Lower leg skin (tissue), 4 donors: ENCODE measurements around the gene SPDYE18. TPM values are rescaled to one million over a fixed set of nuclear protein-coding genes. Genes with fewer than 3 reads are reported as not detected.
"Not testable (repeated sequence)": the region's sequence is repeated elsewhere in the genome, so short reads cannot be mapped to it uniquely, and the experiment has no call there.

Source experiments
- DNase-seq, 2 donors: peaks; one replicate each; pipeline ENCODE4 v3.0.0-alpha.2; 2019; ENCODE audit warnings: low spot score in 2 of 2
- H3K4me3 ChIP-seq: fragments of 200-600 bp; sonication (generic); 2 replicates; pipeline ENCODE4 v1.5.1; 2017; ENCODE audit warnings: mild to moderate bottlenecking, low read depth; ENCODE audit not compliant: poor library complexity, severe bottlenecking
- WGBS, 2 donors: methylation state at CpG; one replicate each; pipeline ENCODE4 v1.1.5; 2018; 5-methylcytosine and 5-hydroxymethylcytosine counted together
- intact Hi-C: fragments of 100-400 bp; cut with DNase I; formaldehyde crosslinking; loops from one replicate; pipeline ENCODE4 v1.15.0; 2023; ENCODE audit warnings: low total_unique reads
- total RNA-seq, 4 donors: library from RNA; depleted of rRNA; stranded (reverse); fragments of >200 nt; gene quantifications; one replicate each; pipeline ENCODE4 v1.1.0, GENCODE V29; 2016

SPDYE18 gene, protein sequence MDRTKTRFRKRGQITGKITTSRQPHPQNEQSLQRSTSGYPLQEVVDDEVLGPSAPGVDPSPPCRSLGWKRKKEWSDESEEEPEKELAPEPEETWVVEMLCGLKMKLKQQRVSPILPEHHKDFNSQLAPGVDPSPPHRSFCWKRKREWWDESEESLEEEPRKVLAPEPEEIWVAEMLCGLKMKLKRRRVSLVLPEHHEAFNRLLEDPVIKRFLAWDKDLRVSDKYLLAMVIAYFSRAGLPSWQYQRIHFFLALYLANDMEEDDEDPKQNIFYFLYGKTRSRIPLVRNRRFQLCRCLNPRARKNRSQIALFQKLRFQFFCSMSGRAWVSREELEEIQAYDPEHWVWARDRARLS
- 1 to 10 TPM in 3 of 4 donors, not detected in 1; 1.7 to 2.7 (median 2.1) TPM for total RNA-seq

DNA sequence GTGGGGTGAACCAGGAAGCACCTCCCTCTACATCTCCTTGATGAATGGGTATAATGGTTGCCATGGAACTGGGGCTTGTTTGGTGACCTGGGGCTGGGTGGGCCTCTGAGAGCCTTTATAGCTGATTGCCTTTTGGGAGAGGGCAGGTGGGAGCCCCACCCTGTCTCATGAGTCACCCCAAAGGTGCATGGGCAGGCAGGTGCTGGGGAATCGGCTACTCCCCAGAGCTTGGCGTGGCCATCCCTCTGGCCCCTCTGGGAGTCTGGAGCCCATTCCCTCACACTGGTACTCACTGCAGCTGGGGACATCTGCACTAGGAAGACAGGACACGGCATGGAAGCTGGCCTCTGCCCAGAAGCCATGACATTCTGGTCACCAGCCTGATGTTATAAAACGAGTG is at the start of gene SPDYE18:
SPDYE18 (minus strand) TSS at position 2 of the 400 bp plus-strand sequence. CDS start 2,046 bp downstream, outside the sequence.
- intact Hi-C loops, DNase-seq, H3K4me3 ChIP-seq: not testable (repeated sequence)
- WGBS, 2 donors, result 77 to 82% methylated on average over 4 of the region's 4 CpGs

DNA sequence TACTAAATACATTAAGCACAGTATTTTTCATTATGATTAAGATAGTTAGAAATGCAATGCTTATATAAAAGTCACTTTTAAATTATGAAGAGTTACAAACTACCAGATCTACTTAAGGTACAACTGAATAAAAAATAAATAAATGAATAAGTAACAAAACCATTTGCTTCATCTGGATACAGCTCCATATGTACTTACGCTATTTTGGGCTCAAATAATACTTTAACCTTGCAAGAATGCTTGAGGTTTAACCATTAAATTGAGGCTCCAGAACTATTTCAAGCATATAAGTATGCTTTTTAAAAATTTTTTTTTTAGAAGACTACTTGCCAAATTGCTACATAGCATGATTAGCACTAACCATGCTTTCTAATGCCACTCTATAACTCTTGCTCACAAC is 46.0 kb upstream of the SPDYE18 start:
- whole genome bisulfite sequencing, 2 donors, result 94 to 97% methylated on average over 1 of the region's 1 CpG
- H3K4me3 ChIP-seq, DNase-seq, intact Hi-C loops: not testable (repeated sequence)

DNA sequence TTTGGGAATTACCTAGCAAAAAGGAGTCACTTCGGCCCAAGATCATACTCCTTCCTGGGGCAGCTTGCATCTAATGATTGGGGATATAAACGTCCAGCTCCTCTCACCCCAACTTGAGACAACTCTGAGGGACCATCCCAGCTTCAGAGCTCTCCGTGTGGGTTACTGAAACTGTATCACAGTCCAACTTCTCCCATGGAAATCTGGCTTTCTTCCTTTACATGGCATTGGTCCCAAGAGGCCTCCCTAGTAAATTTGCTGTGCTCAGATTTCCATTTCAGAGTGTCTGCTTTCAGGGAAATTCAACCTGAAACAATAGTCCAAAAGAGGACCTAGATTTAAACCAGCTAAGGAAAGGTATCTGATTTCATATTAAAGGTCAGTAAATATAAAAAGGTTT is 45.3 kb upstream of the SPDYE18 start:
- DNase-seq, intact Hi-C loops, H3K4me3 ChIP-seq: not testable (repeated sequence)
- WGBS, 2 donors, result 31 to 32% methylated on average over 2 to 3 of the region's 3 CpGs

DNA sequence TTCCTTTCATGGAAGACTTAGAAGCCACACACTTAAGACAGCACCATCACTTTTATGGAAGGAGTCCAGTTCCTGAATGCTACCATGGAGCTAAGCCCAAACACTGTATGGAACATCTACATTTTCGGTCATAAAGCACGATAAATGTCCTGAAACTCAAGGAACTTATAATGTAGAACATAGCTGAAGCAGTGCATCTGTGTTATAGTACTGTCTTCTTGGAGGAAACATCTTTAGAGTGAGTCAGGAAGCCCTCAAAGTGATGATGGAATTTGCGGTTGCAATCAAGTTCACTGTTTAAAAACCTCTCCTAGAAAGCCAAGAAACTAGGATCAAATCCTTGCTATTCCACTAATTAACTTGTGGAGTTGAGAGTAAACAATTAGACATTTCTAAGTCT is 43.5 kb upstream of the SPDYE18 start:
- WGBS, 2 donors, result 91 to 94% methylated on average over 3 of the region's 3 CpGs
- DNase-seq, H3K4me3 ChIP-seq, intact Hi-C loops: not testable (repeated sequence)

DNA sequence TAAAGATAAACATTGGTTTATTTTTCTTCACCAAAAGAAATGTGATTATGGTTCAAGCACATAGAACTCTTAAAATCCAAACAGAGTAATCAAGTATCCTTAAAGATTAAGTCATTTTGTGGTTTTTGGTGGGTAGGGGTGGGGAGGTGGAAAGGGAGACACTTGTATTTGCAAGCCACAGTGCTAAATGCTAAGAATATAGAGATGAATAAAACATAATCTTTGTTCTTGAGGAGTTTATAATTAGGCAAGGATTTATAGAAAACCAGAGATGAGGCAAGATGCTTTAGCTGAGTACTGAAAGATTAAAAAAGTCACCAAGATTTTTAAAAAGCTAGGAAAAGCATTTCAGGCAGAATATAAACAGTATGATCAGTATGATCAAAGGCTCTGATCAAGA is 40.3 kb upstream of the SPDYE18 start:
- DNase-seq, intact Hi-C loops, H3K4me3 ChIP-seq: not testable (repeated sequence)

DNA sequence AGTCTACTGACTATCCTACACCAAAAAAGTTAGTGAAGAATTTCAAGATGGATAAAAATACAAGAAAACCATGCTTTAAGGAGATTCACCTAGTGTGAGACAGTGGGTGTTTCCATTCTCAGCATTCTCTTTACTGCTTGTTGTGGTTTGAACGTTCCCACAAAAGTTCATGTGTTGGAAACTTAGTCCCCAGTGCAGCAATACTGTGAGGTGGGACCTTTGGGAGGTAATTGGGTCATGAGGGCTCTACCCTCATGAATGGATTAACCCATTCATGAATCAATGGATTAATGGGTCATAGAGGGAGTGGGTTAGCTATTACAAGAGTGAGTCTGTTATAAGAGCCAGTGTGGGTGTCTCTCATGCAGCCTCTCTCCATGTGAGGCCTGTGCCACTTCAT is 38.8 kb upstream of the SPDYE18 start:
- DNase-seq, intact Hi-C loops, H3K4me3 ChIP-seq: not testable (repeated sequence)
- WGBS, 2 donors, result 70 to 82% methylated on average over 1 of the region's 1 CpG

DNA sequence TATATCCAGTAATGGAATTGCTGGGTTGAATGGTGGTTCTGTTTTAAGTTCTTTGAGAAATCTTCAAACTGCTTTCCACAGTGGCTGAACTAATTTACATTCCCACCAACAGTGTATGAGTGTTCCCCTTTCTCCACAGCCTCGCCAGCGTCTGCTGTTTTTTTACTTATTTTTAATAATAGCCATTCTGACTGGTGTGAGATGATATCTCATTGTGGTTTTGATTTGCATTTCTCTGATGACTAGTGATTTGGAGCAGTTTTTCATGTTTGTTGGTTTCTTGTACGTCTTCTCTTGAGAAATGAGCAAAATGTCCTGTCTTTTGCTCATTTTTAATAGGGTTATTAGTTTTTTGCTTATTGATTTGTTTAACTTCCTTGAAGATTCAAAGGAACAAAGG is 38.1 kb upstream of the SPDYE18 start:
- DNase-seq, H3K4me3 ChIP-seq, intact Hi-C loops: not testable (repeated sequence)
- WGBS, 2 donors, result 78 to 90% methylated on average over 3 of the region's 3 CpGs

DNA sequence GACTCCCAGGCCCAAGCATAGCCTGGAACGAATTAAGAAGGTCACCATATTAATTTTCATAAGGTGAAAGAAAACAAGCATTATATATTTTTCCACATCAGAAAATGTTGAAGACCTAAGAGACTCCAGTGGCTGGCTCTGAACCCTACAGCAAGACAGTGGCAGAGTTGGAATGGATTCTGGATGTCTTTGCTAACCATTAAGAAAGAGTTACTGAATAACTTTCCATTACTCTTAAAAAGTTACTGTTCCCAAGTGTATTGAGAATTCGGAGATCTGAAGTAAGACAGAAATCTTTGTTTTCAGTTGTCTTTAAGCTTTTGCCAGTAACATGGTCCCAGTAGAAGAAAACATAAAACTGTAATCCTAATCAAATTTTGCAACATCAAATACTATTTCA is 29.9 kb upstream of the SPDYE18 start:
- DNase-seq, intact Hi-C loops, H3K4me3 ChIP-seq: not testable (repeated sequence)
- 30 to 33% methylated on average over 2 of the region's 2 CpGs for WGBS, 2 donors

DNA sequence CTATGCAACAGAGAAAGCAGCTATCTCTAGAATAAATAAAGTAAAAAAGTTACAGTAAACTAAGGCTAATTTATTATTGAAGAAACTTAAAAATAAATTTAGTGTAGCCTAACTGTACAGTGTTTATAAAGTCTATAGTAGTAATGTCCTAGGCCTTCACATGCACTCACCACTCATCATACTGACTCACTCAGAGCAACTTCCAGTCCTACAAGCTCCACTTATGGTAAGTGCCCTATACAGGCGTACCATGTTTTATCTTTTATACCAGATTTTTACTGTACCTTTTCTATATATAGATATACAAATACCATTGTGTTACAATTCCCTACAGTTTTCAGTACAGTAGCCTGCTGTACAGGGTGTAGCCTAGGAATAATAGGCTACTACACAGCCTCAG is 19.8 kb upstream of the SPDYE18 start:
- DNase-seq, intact Hi-C loops, H3K4me3 ChIP-seq: not testable (repeated sequence)
- 95% methylated on average over 1 of the region's 1 CpG; no CpG with 5 or more reads in 1 of the 2 donors for WGBS, 2 donors

DNA sequence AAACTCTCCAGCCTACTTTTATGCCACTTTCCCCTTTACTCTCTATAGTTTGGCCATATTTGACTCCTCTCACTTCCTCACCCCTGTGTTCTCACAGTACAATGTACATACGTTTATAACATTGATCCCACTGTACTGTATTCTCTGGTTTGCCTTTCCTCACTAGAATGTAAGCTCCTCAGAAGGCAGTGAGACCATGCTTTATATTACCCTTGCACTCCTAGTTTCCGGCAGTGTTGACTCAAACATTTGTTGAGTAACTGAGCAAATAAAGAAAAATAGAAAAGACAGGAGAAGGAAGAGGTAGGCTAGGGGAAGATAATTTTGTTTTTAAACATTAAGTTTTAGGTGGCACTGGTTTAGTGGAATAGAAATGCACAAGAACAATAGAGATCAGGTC is 17.9 kb upstream of the SPDYE18 start:
- WGBS, 2 donors, result 76 to 100% methylated on average over 1 to 2 of the region's 2 CpGs
- intact Hi-C loops, H3K4me3 ChIP-seq, DNase-seq: not testable (repeated sequence)

DNA sequence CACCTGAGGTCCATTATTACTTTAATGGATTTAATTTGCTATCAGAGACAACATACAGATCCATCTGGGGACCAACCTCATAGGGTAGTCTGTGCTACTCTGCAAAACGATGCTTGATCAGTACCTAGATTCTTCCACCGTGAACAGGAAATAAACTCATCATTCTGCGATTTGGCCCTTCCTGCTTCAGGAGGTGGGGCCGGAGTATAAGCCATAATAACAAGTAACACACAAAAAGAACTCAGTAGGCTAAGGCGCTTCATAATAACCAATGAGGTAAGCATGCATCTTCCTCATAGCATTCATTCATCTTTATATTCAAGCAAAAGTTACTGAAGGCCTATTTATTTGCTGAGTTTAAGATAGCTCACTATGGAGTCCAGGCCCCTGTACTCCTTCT is 17.3 kb upstream of the SPDYE18 start:
- H3K4me3 ChIP-seq, intact Hi-C loops, DNase-seq: not testable (repeated sequence)
- 70 to 84% methylated on average over 3 to 4 of the region's 5 CpGs for whole genome bisulfite sequencing, 2 donors

DNA sequence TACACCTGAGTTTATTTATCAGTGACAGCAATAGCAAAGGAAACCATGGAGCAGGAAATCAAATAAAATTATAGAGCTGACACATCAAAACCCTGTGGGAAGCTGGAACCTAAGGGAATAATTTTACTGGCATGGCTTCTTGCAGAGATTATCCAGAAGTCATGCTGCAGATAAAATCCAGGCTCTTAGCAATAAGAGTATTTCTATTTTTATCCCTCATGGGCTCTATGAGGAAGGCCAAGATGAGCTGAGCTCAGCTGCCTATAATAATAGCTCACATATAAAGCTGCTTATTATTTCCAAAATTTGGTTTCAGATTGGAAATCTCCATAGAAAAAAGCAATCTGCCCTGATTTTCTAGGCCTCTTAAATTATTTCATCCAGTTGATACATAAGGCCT is 16.8 kb upstream of the SPDYE18 start:
- intact Hi-C loops, H3K4me3 ChIP-seq, DNase-seq: not testable (repeated sequence)

DNA sequence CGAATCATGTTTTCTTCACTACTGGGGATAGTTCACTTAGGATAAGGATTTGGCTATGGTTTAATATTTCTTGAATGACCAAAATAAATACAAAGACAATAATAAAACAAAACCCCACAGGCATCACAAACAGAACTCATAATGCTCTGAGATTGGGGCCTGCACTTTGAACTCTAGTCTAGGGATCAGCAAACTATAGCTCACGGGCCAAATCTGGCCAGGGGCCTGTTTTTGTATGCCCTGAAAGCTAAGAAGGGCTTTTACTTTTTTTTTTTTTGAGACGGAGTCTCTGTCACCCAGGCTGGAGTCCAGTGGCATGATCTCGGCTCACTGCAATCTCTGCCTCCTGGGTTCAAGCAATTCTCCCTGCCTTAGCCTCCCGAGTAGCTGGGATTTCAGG is 14.7 kb upstream of the SPDYE18 start:
- intact Hi-C loops, DNase-seq, H3K4me3 ChIP-seq: not testable (repeated sequence)
- WGBS, 2 donors, result 93% methylated on average over 5 of the region's 5 CpGs; no CpG with 5 or more reads in 1 of the 2 donors

DNA sequence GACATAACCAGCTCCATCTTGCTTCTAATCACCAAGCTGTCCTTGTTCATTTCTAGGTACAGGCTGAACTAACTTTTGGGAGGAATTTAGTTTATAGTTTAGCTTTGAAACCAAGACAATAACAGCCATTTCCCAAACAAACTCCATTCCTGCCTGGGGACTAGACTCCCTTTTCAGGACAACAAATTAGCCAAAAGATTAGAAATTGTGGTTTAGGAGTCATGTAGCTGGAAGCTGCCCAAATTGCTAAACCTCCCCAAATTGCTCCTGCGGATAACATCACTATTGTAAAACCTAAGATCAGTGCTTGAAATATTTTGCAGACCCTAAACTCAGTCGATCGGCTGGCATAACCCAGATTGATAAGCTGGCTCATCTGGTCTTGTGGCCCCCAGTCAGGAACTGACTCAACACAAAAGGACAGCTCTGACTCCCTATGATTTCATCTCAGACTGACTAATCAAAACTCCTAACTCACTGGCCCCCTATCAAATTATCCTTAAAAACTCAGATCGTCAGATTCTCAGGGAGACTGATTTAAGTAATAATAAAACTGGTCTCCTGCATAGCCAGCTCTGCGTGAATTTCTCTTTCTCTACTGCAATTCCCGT is 12.5 kb upstream of the SPDYE18 start:
- intact Hi-C loops, DNase-seq, H3K4me3 ChIP-seq: not testable (repeated sequence)
- WGBS, 2 donors, result 100% methylated on average over 3 of the region's 6 CpGs; no CpG with 5 or more reads in 1 of the 2 donors

DNA sequence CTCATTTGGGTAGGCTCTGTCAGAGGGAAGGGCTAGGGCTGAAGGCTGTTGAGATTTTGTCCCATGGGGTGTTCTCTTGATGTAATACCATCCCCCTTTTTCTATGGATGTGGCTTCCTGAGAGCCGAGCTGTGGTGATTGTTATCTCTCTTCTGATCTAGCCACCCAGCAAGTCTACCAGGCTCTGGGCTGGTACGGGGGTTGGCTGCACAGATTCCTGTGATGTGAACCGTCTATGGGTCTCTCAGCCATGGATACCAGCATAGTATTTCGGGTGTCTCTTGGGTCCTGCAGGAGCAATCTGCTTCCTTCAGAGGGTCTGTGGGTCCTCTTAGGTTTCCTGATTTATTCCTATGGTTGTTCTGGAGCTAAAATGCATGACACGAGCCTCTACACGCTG is 8.8 kb upstream of the SPDYE18 start:
- DNase-seq, intact Hi-C loops, H3K4me3 ChIP-seq: not testable (repeated sequence)
- WGBS, 2 donors, result 96% methylated on average over 5 to 6 of the region's 6 CpGs
